ENCODE data around the gene MEST. TPM values are rescaled to one million over a fixed set of nuclear protein-coding genes. Genes with fewer than 3 reads are reported as not detected.
"Not testable (repeated sequence)": the region's sequence is repeated elsewhere in the genome, so short reads cannot be mapped to it uniquely, and the experiment has no call there.

Gene MEST
- total and polyA plus RNA-seq, 2 donors (not counting 3 experiments of a cell fraction or from before 2014, with no cell fraction given): 46.7 to 52.6 TPM

DNA sequence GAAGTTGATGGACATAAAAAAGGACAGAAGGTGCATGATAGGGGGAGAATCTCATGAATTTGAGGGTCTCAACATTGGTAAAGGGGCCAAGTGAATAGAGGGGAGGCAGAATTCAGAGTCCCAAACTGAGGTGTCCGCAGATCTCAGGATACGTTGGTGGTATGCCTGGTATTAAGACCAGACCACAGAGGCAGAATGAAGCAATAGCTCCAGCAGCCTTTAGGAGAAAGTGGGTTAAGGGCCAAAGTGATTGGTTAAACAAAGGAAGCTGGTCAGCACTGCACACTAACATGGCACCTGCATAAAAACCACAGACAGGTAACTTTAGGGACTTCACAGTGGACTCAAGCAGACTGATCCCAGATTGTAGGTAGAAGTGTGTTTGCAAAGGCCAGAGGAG lies 37.5 kb downstream of the MEST start:
- ChIA-PET POLR2A (no interaction called here), CTCF (interaction anchor here (1.1 to 1.2 kb wide), 2 partner anchors 10 to 35 kb away, joined by 3 to 4 read pairs; no protein-coding TSS in a partner anchor)
- Histone ChIP-seq H3K9me3 (replicated peaks; ENCODE audit: control insufficient read depth, insufficient read depth, low read length) (no peaks in the 10 kb centered on the region), H3K27ac (ENCODE audit: insufficient read depth, low read depth, low read length) (no peak overlapping the region), H3K79me2 (ENCODE audit: control insufficient read depth, insufficient read depth, low read length) (no peaks in the 10 kb centered on the region), H3K4me1 (ENCODE audit: control insufficient read depth, extremely low read depth, insufficient read depth, low read length) (peaks cover 6% of the 10 kb centered on the region), H3K4me2 (ENCODE audit: insufficient read depth, low read length) (no peak overlapping the region), H3K4me3 (replicated peaks in 1 of 3; ENCODE audit: insufficient read depth in 1 of 3, low read depth in 1 of 3, low read length in 3 of 3) (no peak overlapping the region), H3K9ac (replicated peaks; ENCODE audit: extremely low read depth, insufficient read depth, low read length) (no peak overlapping the region), H3K36me3 (ENCODE audit: control insufficient read depth in 2 of 2, extremely low read depth in 1 of 2, insufficient read depth in 2 of 2, low read length in 2 of 2) (no peaks in the 10 kb centered on the region), H2AFZ (ENCODE audit: low read depth, low read length) (no peak overlapping the region), H4K20me1 (replicated peaks; ENCODE audit: control insufficient read depth, extremely low read depth, insufficient read depth, low read length) (no peaks in the 10 kb centered on the region), H3K27me3 (ENCODE audit: control insufficient read depth in 2 of 2, insufficient read depth in 2 of 2, low read length in 2 of 2) (no peaks in the 10 kb centered on the region), H3K9me1 (replicated peaks; ENCODE audit: control insufficient read depth, extremely low read depth, insufficient read depth, low read length) (no peaks in the 10 kb centered on the region)
- TF ChIP-seq, protein P1, sequence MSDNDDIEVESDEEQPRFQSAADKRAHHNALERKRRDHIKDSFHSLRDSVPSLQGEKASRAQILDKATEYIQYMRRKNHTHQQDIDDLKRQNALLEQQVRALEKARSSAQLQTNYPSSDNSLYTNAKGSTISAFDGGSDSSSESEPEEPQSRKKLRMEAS (IDR thresholded peaks at IDR 0.05; ENCODE audit: insufficient read depth, insufficient read length): no peak
- TF ChIP-seq MYC (IDR thresholded peaks at IDR 0.05; ENCODE audit: low read depth, low read length) (no peak), FOS (IDR thresholded peaks at IDR 0.05; ENCODE audit: borderline replicate concordance, insufficient read depth, low read length) (no peak), POLR2A (IDR thresholded peaks at IDR 0.05; ENCODE audit: low read depth, low read length) (no peak)
- no peak for FAIRE-seq
- intact Hi-C loops (cut with micrococcal nuclease): no loop called here
- BruUV-seq (replicated peaks): no TSS peak
- DNase-seq (ENCODE audit: low read depth, low spot score): no peak
- dilution Hi-C loops (cut with MboI; ENCODE audit: extremely low pct_ligation_motif_present, low sequenced_read_pairs): no loop called here

DNA sequence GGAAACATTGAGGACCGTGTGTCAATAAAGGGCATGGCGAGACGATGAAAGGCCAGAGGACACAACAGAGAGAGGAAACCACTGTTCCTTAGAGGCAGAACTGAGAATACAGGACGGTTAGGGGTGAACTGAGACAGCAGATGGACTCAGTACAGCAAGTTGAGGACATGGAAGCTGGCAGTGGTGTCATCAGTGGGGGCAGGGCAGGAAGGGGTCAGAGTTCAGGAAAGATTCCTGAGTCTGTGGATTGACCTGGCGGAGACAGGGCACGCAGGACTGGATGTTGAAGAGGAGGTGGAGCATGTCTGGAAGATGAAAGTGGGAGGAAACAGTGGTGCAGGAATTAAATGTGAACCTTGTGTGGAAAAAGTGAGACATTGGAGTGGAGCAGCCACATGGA lies 46.0 kb downstream of the MEST start:
- CTCF ChIA-PET; BruUV-seq (replicated peaks); H3K4me3 ChIP-seq (replicated peaks in 1 of 3; ENCODE audit: insufficient read depth in 1 of 3, low read depth in 1 of 3, low read length in 3 of 3); H3K27ac ChIP-seq (ENCODE audit: insufficient read depth, low read depth, low read length); H3K27me3 ChIP-seq (ENCODE audit: control insufficient read depth in 2 of 2, insufficient read depth in 2 of 2, low read length in 2 of 2); H3K9me3 ChIP-seq (replicated peaks; ENCODE audit: control insufficient read depth, insufficient read depth, low read length); H3K9me1 ChIP-seq (replicated peaks; ENCODE audit: control insufficient read depth, extremely low read depth, insufficient read depth, low read length); FAIRE-seq; H3K9ac ChIP-seq (replicated peaks; ENCODE audit: extremely low read depth, insufficient read depth, low read length); intact Hi-C loops (cut with micrococcal nuclease); DNase-seq (ENCODE audit: low read depth, low spot score); H3K79me2 ChIP-seq (ENCODE audit: control insufficient read depth, insufficient read depth, low read length); H4K20me1 ChIP-seq (replicated peaks; ENCODE audit: control insufficient read depth, extremely low read depth, insufficient read depth, low read length); H3K4me1 ChIP-seq (ENCODE audit: control insufficient read depth, extremely low read depth, insufficient read depth, low read length); dilution Hi-C loops (cut with MboI; ENCODE audit: extremely low pct_ligation_motif_present, low sequenced_read_pairs); H2AFZ ChIP-seq (ENCODE audit: low read depth, low read length); POLR2A ChIA-PET; H3K36me3 ChIP-seq (ENCODE audit: control insufficient read depth in 2 of 2, extremely low read depth in 1 of 2, insufficient read depth in 2 of 2, low read length in 2 of 2); H3K4me2 ChIP-seq (ENCODE audit: insufficient read depth, low read length): not testable (repeated sequence)

DNA sequence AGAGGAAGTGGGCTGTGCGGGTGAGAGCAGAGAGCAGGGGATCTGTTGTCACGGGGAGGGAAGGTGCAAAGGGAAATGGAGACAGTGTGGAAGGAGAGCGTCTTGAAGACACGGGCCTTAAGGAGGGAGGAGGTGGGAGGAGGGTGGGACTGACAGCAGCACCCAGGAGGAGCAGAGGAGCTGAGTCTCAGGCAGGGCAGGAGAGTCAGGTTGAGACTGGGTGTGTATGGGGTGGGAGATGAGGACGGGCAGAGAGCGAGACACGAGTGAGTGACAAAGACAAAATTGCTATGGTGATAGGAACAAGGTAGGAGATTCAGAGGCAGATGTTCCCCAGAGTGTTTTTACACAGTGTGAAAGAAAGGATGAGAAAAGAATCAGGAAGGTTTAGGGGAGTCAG lies 49.4 kb downstream of the MEST start:
- FAIRE-seq; dilution Hi-C loops (cut with MboI; ENCODE audit: extremely low pct_ligation_motif_present, low sequenced_read_pairs): not testable (repeated sequence)

DNA sequence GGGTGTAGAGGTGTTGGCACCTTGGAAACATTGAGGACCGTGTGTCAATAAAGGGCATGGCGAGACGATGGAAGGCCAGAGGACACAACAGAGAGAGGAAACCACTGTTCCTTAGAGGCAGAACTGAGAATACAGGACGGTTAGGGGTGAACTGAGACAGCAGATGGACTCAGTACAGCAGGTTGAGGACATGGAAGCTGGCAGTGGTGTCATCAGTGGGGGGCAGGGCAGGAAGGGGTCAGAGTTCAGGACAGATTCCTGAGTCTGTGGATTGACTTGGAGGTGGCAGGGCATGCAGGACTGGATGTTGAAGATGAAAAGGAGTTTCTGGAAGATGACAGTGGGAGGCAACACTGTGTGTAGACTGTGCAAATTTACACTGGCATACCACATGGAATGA lies 50.4 kb downstream of the MEST start:
- H3K27ac ChIP-seq (ENCODE audit: insufficient read depth, low read depth, low read length); POLR2A ChIA-PET; H3K27me3 ChIP-seq (ENCODE audit: control insufficient read depth in 2 of 2, insufficient read depth in 2 of 2, low read length in 2 of 2); H3K9ac ChIP-seq (replicated peaks; ENCODE audit: extremely low read depth, insufficient read depth, low read length); H2AFZ ChIP-seq (ENCODE audit: low read depth, low read length); FAIRE-seq; DNase-seq (ENCODE audit: low read depth, low spot score); CTCF ChIA-PET; H3K9me3 ChIP-seq (replicated peaks; ENCODE audit: control insufficient read depth, insufficient read depth, low read length); BruUV-seq (replicated peaks); H3K79me2 ChIP-seq (ENCODE audit: control insufficient read depth, insufficient read depth, low read length); H3K9me1 ChIP-seq (replicated peaks; ENCODE audit: control insufficient read depth, extremely low read depth, insufficient read depth, low read length); dilution Hi-C loops (cut with MboI; ENCODE audit: extremely low pct_ligation_motif_present, low sequenced_read_pairs); H4K20me1 ChIP-seq (replicated peaks; ENCODE audit: control insufficient read depth, extremely low read depth, insufficient read depth, low read length); H3K4me2 ChIP-seq (ENCODE audit: insufficient read depth, low read length); H3K36me3 ChIP-seq (ENCODE audit: control insufficient read depth in 2 of 2, extremely low read depth in 1 of 2, insufficient read depth in 2 of 2, low read length in 2 of 2); intact Hi-C loops (cut with micrococcal nuclease); H3K4me3 ChIP-seq (replicated peaks in 1 of 3; ENCODE audit: insufficient read depth in 1 of 3, low read depth in 1 of 3, low read length in 3 of 3); H3K4me1 ChIP-seq (ENCODE audit: control insufficient read depth, extremely low read depth, insufficient read depth, low read length): not testable (repeated sequence)

More for the DNA sequence above, 49.4 kb downstream of the MEST start:
- CTCF ChIA-PET; H4K20me1 ChIP-seq (replicated peaks; ENCODE audit: control insufficient read depth, extremely low read depth, insufficient read depth, low read length); H3K9me3 ChIP-seq (replicated peaks; ENCODE audit: control insufficient read depth, insufficient read depth, low read length); POLR2A ChIA-PET; H3K9me1 ChIP-seq (replicated peaks; ENCODE audit: control insufficient read depth, extremely low read depth, insufficient read depth, low read length); H3K4me2 ChIP-seq (ENCODE audit: insufficient read depth, low read length); H3K4me3 ChIP-seq (replicated peaks in 1 of 3; ENCODE audit: insufficient read depth in 1 of 3, low read depth in 1 of 3, low read length in 3 of 3); H3K36me3 ChIP-seq (ENCODE audit: control insufficient read depth in 2 of 2, extremely low read depth in 1 of 2, insufficient read depth in 2 of 2, low read length in 2 of 2); H3K79me2 ChIP-seq (ENCODE audit: control insufficient read depth, insufficient read depth, low read length); BruUV-seq (replicated peaks); intact Hi-C loops (cut with micrococcal nuclease); DNase-seq (ENCODE audit: low read depth, low spot score); H3K27ac ChIP-seq (ENCODE audit: insufficient read depth, low read depth, low read length); H3K9ac ChIP-seq (replicated peaks; ENCODE audit: extremely low read depth, insufficient read depth, low read length); H3K27me3 ChIP-seq (ENCODE audit: control insufficient read depth in 2 of 2, insufficient read depth in 2 of 2, low read length in 2 of 2); H2AFZ ChIP-seq (ENCODE audit: low read depth, low read length); H3K4me1 ChIP-seq (ENCODE audit: control insufficient read depth, extremely low read depth, insufficient read depth, low read length): not testable (repeated sequence)
